ENCODE data around the gene MACIR.

GRCh38 chr5:103295424-103295823 lies 36.9 kb downstream of the MACIR start:
- TF ChIP-seq CTCF (IDR thresholded peaks at IDR 0.05) (no peak), POLR2A (IDR thresholded peaks at IDR 0.05) (no peak)

Measured in adrenal gland (tissue), 5 donors.